GM21528 (cell line): ENCODE data around the gene CEMIP2.
"Not testable (repeated sequence)": the region's sequence is repeated elsewhere in the genome, so short reads cannot be mapped to it uniquely, and the experiment has no call there.

ENCODE experiments used
- ATAC-seq: cut with Tn5 transposase; IDR thresholded peaks from one replicate; pipeline ENCODE4 v1.9.1; 2021; ENCODE audit warnings: mild to moderate bottlenecking, moderate library complexity; ENCODE audit not compliant: unreplicated experiment, low FRiP score

Gene CEMIP2

GRCh38 chr9:71683598-71684235 is 84.6 kb downstream of the CEMIP2 start:
- no peak for ATAC-seq

DNA sequence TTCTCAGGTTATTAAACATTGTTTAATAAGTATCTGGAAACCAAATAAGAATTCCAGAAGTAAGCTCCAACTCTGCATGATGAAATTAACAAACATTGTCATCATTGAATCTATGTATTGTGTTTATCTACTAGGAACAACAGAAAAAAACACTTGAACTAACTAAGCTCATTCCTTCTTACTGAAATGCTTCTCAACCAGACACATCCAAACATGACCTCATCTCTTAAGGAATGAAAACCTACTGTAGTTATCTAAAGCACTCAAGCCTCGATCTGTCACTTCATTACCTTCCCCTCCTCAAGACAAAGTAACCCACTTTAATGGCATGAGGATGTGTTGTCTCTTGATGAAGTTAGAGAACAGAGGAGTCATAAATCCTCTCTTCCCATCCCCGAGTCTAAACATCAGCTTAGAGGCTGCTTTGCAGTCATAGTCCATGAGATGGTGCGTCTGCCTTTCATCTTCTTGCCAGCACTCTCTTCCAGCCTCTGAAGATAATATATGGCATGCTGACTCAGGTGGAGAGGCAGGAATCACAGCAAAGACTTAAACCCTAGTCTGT is 86.5 kb downstream of the CEMIP2 start:
- ATAC-seq, result no peak

- no peak for ATAC-seq
These were observed 87.1 kb downstream of the CEMIP2 start for GRCh38 chr9:71681104-71681707.

DNA sequence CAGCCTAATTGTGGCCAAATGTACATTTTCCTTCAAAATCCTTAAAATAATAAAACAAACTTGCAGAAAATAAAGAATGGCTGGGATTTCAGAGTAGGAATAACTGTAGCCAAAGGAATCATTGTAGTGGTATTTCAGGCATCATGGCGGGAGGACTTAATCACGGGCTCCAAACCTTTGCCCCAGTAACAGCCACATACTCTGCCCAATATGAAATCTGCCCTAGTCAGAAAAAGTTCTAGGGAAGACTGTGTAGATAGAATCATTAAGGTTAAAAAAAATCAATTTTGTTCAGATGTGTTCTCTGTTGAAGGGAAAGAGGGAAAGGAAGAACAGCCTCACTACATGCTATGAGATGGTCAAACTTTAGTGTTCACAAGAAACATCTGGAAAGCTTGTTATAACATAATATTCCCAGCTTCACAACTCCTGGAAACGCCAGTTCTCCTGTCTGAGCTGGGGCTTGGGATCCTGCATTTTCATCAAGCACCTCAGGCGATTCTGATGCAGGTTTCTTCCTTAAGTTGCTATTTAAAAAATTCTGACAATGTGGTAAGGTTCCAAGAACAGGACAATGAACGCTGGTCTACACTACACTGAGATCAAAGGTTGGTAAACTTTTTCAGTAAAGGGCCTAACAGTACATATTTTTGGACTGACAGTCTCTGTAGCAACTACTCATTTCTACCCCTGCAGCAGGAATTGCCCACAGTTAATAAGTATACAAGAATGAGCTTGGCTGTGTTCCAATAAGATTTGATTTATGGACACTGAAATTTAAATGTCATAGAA is 87.9 kb downstream of the CEMIP2 start:
- no peak for ATAC-seq

DNA sequence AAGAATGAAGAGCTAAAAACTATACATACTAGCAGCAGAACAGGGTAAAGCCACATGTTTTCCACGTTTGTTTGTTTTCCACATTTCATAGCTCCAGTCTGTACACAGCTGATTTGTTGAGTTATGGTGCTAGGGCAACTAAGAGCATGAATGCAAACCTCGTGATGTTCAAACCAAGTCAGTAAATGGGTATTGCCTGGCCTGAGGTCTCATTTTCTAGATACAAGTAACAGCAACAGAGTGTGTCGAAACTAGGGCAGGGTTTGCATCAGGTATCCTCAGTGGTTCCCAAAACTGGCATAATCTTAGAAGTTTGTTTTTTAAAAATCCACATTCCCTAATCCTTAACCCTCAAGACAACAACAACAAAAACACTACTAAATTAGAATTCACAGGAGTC is 89.3 kb downstream of the CEMIP2 start:
- ATAC-seq, result no peak

GRCh38 chr9:71677209-71677608 is 91.1 kb downstream of the CEMIP2 start:
- no peak for ATAC-seq

DNA sequence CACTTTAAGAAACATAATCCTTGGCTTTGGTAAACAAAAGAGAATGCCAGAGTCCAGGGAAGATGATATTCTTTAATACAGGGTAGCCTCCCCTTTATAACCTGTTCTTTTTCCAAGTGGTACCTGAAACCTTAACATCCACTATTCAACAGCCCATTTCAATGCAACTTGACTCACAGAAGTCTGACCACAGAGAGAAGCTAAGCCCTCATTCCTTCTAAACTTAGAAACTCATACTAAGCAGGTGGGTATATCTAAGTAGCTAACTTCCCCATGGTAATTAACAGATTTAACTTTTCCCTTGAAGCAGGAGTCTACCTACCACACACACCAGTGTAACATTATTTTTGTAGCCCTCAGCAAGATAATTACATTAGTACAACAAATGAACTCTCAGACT is 91.9 kb downstream of the CEMIP2 start:
- no peak for ATAC-seq

DNA sequence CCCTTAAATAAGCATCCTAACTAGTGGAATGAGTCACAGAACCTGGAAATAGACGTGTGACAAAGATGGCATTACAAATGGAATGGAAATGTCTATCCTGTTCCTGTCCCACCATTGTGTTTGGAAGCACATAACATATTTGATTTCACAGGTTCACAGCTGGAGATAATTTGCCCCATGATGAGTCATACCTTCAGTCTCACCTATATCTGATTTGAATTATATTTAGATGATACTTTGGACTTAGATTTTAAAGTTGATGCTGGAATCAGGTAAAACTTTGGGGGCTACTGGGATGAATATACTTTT is 92.5 kb downstream of the CEMIP2 start:
- ATAC-seq, result no peak

GRCh38 chr9:71675105-71675856 is 93.0 kb downstream of the CEMIP2 start:
- no peak for ATAC-seq

GRCh38 chr9:71672573-71672972 is 95.7 kb downstream of the CEMIP2 start:
- no peak for ATAC-seq

DNA sequence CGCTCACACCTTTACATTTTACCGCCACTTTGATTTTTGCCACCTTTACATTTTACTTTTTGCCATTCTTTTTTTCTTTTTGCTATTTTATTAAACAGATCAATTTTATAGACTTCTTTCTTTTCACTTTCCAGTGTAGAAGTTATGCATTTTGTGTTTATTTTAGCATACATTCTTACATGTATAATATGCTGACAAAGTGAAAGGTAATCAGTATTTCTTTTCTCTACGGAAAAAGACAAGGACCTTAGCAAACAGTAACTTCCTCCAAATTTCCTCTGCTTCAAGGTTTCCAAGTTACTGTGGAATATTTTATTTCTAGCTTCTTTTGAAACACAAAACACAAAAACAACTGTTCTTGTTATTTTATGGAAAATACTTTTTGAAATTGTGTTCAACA is 97.0 kb downstream of the CEMIP2 start:
- ATAC-seq, result no peak

GRCh38 chr9:71670121-71670520 is 98.2 kb downstream of the CEMIP2 start:
- no peak for ATAC-seq

DNA sequence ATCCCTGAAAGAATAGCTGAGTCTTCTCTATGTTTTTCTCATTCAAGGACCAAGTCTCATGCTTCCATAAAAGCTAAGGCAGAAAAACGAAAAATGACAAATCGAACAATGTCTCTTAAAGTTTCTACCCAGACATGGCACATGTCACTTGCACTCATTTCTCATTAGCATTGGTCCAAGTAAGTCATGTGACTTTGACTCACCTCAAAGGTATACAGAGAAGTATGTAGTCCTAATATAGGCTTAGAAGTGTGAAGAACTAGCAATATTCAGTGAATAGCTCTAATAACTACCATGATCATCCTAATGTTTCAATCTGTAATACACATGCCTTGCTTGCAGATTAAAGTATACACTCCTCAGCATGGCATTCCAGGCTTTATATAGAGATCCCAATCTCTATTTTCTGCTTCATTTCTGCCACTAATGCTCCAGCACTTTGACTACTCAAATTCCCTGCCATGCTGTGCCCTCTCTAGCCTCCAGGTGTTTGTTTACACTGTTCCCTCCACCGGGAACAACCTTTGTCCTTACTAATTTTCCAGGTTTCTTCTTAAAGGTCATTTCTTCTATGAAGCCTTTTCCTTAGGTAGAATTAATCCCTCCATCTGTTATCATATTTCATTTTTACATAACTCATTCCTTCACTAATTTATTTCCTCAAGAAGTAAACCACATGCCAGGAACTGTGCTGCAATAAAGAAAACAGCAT is 98.9 kb downstream of the CEMIP2 start:
- ATAC-seq, result no peak

DNA sequence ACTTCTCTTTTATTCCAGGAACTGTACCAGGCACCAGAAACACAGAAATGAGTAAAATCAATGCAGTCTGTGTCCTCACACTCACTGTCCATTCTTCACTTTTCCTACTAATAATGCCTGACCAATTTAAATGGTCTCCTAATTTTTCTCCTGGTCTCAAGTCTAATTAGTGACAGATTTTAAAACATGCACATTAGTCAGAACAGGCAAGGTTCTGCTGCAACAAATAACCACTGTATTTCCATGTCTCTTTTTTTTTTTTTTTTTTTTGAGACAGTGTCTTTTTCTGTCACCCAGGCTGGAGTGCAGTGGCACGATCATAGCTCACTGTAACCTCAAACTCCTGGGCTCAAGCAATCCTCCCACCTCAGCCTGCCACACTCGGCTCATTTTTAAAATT is 99.6 kb downstream of the CEMIP2 start:
- ATAC-seq, result no peak

- ATAC-seq, result no peak
These were observed 103.1 kb downstream of the CEMIP2 start for GRCh38 chr9:71665247-71665646.

- no peak for ATAC-seq
These were observed 103.7 kb downstream of the CEMIP2 start for GRCh38 chr9:71664566-71664965.

DNA sequence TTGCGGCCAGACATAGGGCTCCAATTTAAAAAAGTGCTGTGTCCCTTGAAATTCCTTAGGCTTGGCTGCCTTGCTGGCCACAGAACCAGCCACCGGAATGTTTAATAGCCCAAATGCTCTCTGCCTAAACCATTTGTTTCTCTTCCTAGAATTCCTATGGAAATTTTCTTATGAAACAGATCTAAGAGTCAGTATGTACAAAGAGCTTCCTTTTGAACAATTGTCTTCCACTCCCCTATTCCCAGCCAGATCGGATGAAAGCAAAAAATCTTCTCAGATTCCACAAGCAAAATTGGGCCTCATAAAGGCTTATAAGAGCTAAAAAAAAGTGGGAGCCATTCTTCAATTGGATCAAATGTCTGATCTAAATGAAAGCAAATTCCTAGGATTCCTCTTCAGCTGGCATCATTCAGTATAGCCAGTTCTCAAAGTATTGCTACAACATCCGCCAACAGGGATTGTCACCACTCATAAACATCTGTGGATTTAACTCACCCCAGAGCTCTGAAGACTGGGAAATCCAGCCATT is 104.3 kb downstream of the CEMIP2 start:
- no peak for ATAC-seq

DNA sequence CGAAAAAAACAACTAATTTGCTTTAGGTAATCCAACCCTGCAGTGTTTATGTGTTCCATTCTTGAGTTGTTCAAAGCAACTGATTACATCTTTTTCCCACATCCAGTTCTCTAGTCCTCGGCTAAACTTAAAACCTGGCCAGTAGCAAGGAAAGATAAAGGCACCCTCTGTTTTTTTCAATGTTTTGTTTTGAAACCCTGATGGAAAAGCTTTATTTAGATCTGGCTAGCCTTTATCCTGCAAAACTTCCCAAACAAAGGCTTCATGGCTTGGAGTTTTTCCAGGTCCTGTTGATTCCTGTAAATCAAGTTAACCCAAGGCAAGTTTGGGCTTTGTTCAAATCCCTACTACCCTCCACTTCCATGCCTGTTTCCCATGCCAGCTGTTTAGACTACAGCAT is 105.1 kb downstream of the CEMIP2 start:
- no peak for ATAC-seq

- ATAC-seq, result no peak
These were observed 106.2 kb downstream of the CEMIP2 start for GRCh38 chr9:71662082-71662481.

DNA sequence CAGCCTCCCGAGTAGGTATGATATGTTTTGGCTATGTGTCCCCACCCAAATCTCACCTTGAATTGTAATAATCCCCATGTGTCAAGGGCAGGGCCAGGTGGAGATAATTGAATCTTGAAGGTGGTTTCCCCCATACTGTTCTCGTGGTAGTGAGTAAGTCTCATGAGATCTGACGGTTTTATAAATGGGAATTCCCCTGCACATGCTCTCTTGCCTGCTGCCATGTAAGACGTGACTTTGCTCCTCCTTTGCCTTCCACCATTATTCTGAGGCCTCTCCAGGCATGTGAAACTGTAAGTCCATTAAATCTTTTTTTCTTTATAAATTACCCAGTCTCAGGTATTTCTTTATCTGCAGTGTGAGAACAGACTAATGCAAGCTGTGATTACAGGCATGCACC is 111.0 kb downstream of the CEMIP2 start:
- ATAC-seq, result not testable (repeated sequence)
